Activated CD4-positive, alpha-beta T cell treated with anti-CD3 and anti-CD28 coated beads, Interleukin-2, amount 10 ng/mL, durations not matched to agents 24 days and 14 days (primary cell): ENCODE measurements around the gene EIF2S3B. TPM values are rescaled to one million over a fixed set of nuclear protein-coding genes. Genes with fewer than 3 reads are reported as not detected.
"Not testable (repeated sequence)": the region's sequence is repeated elsewhere in the genome, so short reads cannot be mapped to it uniquely, and the experiment has no call there.

ENCODE experiments used
- DNase-seq: peaks from one replicate; pipeline ENCODE4 v3.0.0; 2022
- H3K27ac Mint-ChIP-seq: one replicate; pipeline ENCODE4 v1.8.0; 2022; ENCODE audit warnings: mild to moderate bottlenecking, mixed read lengths
- H3K27me3 Mint-ChIP-seq: one replicate; pipeline ENCODE4 v1.8.0; 2022; ENCODE audit warnings: mixed read lengths
- H3K36me3 Mint-ChIP-seq: one replicate; pipeline ENCODE4 v1.8.0; 2022; ENCODE audit warnings: low read depth, mild to moderate bottlenecking, mixed read lengths
- H3K4me1 Mint-ChIP-seq: one replicate; pipeline ENCODE4 v1.8.0; 2021; ENCODE audit warnings: mixed read lengths
- H3K4me3 Mint-ChIP-seq: one replicate; pipeline ENCODE4 v1.8.0; 2022; ENCODE audit warnings: mild to moderate bottlenecking, moderate library complexity, mixed read lengths
- H3K9me3 Mint-ChIP-seq: one replicate; pipeline ENCODE4 v1.8.0; 2021; ENCODE audit warnings: mixed read lengths
- intact Hi-C: fragments of 100-400 bp; cut with micrococcal nuclease; formaldehyde crosslinking; loops from one replicate; pipeline ENCODE4 v1.15.1; 2023
- total RNA-seq: library from RNA; stranded (reverse); gene quantifications from 2 replicates; pipeline ENCODE4 v1.2.3, GENCODE V29; 2022

EIF2S3B gene
- total RNA-seq, result 0.62 and 0.98 TPM in 2 replicates

DNA sequence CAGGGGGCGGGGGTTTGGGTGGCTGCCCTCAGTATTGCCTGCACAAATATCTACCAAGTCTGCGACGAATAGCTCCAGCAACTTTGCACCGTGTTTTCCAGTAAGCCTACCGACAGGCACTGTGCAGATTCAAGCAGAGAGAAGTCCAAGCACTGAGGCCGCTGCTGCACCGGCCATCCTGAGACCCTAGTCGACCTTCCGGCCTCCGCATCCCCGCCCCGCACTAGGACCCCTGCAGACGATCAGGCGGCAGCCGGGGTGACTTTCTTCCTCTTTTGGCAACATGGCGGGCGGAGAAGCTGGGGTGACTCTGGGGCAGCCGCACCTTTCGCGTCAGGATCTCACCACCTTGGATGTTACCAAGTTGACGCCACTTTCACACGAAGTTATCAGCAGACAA lies at the start of gene EIF2S3B:
Gene EIF2S3B (plus strand): TSS at position 271 of the 400 bp plus-strand sequence. CDS start 13 bp downstream, at position 284.
- Mint-ChIP-seq H3K4me1 (no peaks in the 10 kb centered on the region), H3K27me3 (peaks cover 10% of the 10 kb centered on the region), H3K27ac (no peak within 1 kb of the TSS), H3K4me3 (no peak within 1 kb of the TSS), H3K36me3 (no peaks in the 10 kb centered on the region), H3K9me3 (no peaks in the 10 kb centered on the region)
- DNase-seq, result no peak
- intact Hi-C loops, result no loop called here

GRCh38 chr12:10456856-10457255 lies 48.8 kb upstream of the EIF2S3B start:
- Mint-ChIP-seq H3K27me3 (peaks cover 2% of the 10 kb centered on the region), H3K9me3 (peaks cover 24% of the 10 kb centered on the region)

GRCh38 chr12:10457760-10458159 lies 47.9 kb upstream of the EIF2S3B start:
- Mint-ChIP-seq H3K4me1 (no peaks in the 10 kb centered on the region), H3K27me3 (peaks cover 3% of the 10 kb centered on the region), H3K9me3 (peaks cover 33% of the 10 kb centered on the region), H3K36me3 (no peaks in the 10 kb centered on the region), H3K4me3 (no peak overlapping the region), H3K27ac (no peak overlapping the region)
- intact Hi-C loops, result no loop called here
- no peak for DNase-seq

More at GRCh38 chr12:10456856-10457255, 48.8 kb upstream of the EIF2S3B start:
- H3K27ac Mint-ChIP-seq, result no peak overlapping the region
- DNase-seq, result no peak
- H3K36me3 Mint-ChIP-seq, result no peaks in the 10 kb centered on the region
- intact Hi-C loops, result no loop called here
- no peaks in the 10 kb centered on the region for H3K4me1 Mint-ChIP-seq
- no peak overlapping the region for H3K4me3 Mint-ChIP-seq

DNA sequence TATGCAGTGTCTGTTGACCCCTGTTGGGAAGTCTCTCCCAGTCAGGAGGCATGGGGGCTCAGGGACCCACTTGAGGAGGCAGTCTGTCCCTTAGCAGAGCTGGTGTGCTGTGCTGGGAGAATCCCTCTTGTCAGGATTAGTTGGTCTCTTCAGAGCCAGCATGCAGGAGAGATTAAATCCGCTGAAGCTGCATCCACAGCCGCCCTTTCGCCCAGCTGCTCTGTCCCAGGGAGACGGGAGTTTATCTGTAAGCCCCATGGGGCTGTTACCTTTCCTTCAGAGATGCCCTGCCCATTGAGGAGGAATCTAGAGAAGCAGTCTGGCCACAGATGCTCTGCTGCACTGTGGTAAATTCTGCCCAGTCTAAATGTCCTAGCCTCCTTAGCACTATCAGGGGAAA lies 39.4 kb upstream of the EIF2S3B start:
- Mint-ChIP-seq H3K27ac (no peak overlapping the region), H3K9me3 (peaks cover 14% of the 10 kb centered on the region), H3K4me3 (no peak overlapping the region), H3K4me1 (no peaks in the 10 kb centered on the region), H3K36me3 (no peaks in the 10 kb centered on the region), H3K27me3 (peaks cover 5% of the 10 kb centered on the region)
- intact Hi-C loops, result no loop called here
- DNase-seq, result no peak

DNA sequence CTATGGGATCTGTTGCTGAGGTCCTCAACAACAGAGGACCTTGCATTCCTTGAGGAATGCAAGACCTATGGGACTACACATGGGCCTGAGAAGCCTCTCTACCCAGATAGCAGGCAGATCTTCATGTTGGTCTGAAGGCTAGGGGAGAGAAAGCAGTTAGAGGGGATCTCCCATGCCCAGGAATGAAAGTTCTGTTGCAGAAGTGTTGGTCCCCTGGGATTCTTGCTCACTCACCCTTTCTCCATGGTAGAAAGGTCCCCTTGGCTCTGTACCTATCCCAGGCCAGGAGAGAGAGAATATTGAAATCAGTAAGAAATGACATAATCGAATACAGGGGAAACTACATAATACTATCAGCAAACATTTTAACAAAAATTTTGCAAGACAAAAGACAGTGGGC lies 36.0 kb upstream of the EIF2S3B start:
- no peak for DNase-seq
- Mint-ChIP-seq H3K27me3 (no peaks in the 10 kb centered on the region), H3K36me3 (no peaks in the 10 kb centered on the region), H3K4me1 (no peaks in the 10 kb centered on the region), H3K4me3 (no peak overlapping the region), H3K9me3 (no peaks in the 10 kb centered on the region), H3K27ac (no peak overlapping the region)
- intact Hi-C loops, result no loop called here

GRCh38 chr12:10472808-10473207 lies 32.9 kb upstream of the EIF2S3B start:
- H3K4me3 Mint-ChIP-seq, H3K27me3 Mint-ChIP-seq, intact Hi-C loops, H3K9me3 Mint-ChIP-seq, H3K4me1 Mint-ChIP-seq, DNase-seq, H3K36me3 Mint-ChIP-seq, H3K27ac Mint-ChIP-seq: not testable (repeated sequence)

DNA sequence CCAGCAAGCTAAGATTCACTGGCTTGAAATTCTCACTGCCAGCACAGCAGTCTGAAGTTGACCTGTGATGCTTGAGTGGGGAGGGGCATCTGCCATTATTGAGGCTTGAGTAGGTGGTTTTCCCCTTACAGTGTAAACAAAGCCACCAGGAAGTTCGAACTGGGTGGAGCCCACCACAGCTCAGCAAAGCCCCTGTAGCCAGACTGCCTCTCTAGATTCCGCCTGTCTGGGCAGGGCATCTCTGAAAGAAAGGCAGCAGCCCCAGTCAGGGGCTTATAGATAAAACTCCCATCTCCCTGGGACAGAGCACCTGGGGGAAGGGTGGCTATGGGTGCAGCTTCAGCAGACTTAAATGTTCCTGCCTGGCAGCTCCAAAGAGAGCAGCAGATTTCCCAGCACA lies 23.8 kb upstream of the EIF2S3B start:
- DNase-seq, H3K27ac Mint-ChIP-seq, H3K4me3 Mint-ChIP-seq, intact Hi-C loops, H3K4me1 Mint-ChIP-seq, H3K36me3 Mint-ChIP-seq, H3K27me3 Mint-ChIP-seq, H3K9me3 Mint-ChIP-seq: not testable (repeated sequence)

DNA sequence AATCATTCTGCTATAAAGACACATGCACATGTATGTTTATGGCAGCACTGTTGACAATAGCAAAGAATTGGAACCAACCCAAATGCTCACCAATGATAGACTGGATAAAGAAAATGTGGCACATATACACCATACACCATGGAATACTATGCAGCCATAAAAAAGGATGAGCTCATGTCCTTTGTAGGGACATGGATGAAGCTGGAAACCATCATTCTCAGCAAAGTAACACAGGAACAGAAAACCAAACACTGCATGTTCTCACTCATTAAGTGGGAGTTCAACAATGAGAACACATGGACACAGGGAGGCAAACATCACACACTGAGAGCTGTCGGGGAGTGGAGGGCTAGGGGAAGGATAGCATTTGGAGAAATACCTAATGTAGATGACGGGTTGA lies 18.4 kb upstream of the EIF2S3B start:
- peaks cover 14% of the 10 kb centered on the region for H3K27me3 Mint-ChIP-seq
- not testable (repeated sequence) for H3K36me3 Mint-ChIP-seq

GRCh38 chr12:10491766-10492165 lies 13.9 kb upstream of the EIF2S3B start:
- Mint-ChIP-seq H3K27ac (no peak overlapping the region), H3K4me3 (no peak overlapping the region), H3K27me3 (peaks cover 16% of the 10 kb centered on the region), H3K9me3 (peaks cover 4% of the 10 kb centered on the region), H3K36me3 (no peaks in the 10 kb centered on the region), H3K4me1 (no peaks in the 10 kb centered on the region)
- intact Hi-C loops, result no loop called here
- no peak for DNase-seq

More for the DNA sequence above, 18.4 kb upstream of the EIF2S3B start:
- H3K9me3 Mint-ChIP-seq, DNase-seq, intact Hi-C loops, H3K27ac Mint-ChIP-seq, H3K4me1 Mint-ChIP-seq, H3K4me3 Mint-ChIP-seq: not testable (repeated sequence)

GRCh38 chr12:10497602-10498001 lies 8.1 kb upstream of the EIF2S3B start:
- peaks cover 26% of the 10 kb centered on the region for H3K27me3 Mint-ChIP-seq
- H3K36me3 Mint-ChIP-seq, result no peaks in the 10 kb centered on the region
- no peak for DNase-seq
- intact Hi-C loops, result loop anchor here (2.0 to 5.0 kb wide), 2 partner anchors 43 to 195 kb away; no protein-coding TSS in a partner anchor
- no peaks in the 10 kb centered on the region for H3K9me3 Mint-ChIP-seq
- peaks cover 3% of the 10 kb centered on the region for H3K4me1 Mint-ChIP-seq
- no peak overlapping the region for H3K27ac Mint-ChIP-seq
- H3K4me3 Mint-ChIP-seq, result no peak overlapping the region

GRCh38 chr12:10498042-10498441 lies 7.6 kb upstream of the EIF2S3B start:
- Mint-ChIP-seq H3K4me3 (no peak overlapping the region), H3K27me3 (peaks cover 26% of the 10 kb centered on the region), H3K4me1 (peaks cover 3% of the 10 kb centered on the region)

GRCh38 chr12:10501030-10501429 lies 4.7 kb upstream of the EIF2S3B start:
- no peak for DNase-seq
- Mint-ChIP-seq H3K27me3 (peaks cover 19% of the 10 kb centered on the region), H3K36me3 (no peaks in the 10 kb centered on the region), H3K4me3 (no peak overlapping the region), H3K4me1 (peaks cover 3% of the 10 kb centered on the region), H3K9me3 (no peaks in the 10 kb centered on the region), H3K27ac (no peak overlapping the region)
- intact Hi-C loops, result loop anchor here (5.0 kb wide), 1 partner anchor 264 kb away; no protein-coding TSS in a partner anchor

More at GRCh38 chr12:10498042-10498441, 7.6 kb upstream of the EIF2S3B start:
- H3K9me3 Mint-ChIP-seq, result no peaks in the 10 kb centered on the region
- H3K27ac Mint-ChIP-seq, result no peak overlapping the region
- intact Hi-C loops, result loop anchor here (2.0 to 5.0 kb wide), 2 partner anchors 43 to 196 kb away; no protein-coding TSS in a partner anchor
- no peak for DNase-seq
- no peaks in the 10 kb centered on the region for H3K36me3 Mint-ChIP-seq

- intact Hi-C loops, result loop anchor here (5.0 kb wide), 1 partner anchor 266 kb away; no protein-coding TSS in a partner anchor
- no peak for DNase-seq
- Mint-ChIP-seq H3K27ac (no peak overlapping the region), H3K27me3 (peaks cover 13% of the 10 kb centered on the region), H3K4me1 (peaks cover 3% of the 10 kb centered on the region), H3K36me3 (no peaks in the 10 kb centered on the region), H3K4me3 (no peak overlapping the region), H3K9me3 (no peaks in the 10 kb centered on the region)
Observed at GRCh38 chr12:10503460-10503859, 2.2 kb upstream of the EIF2S3B start.

GRCh38 chr12:10511756-10512355 lies 6.2 kb downstream of the EIF2S3B start:
- H3K36me3 Mint-ChIP-seq, result no peaks in the 10 kb centered on the region
- no peak overlapping the region for H3K27ac Mint-ChIP-seq
- intact Hi-C loops, result no loop called here
- H3K9me3 Mint-ChIP-seq, result no peaks in the 10 kb centered on the region
- H3K4me3 Mint-ChIP-seq, result no peak overlapping the region
- DNase-seq, result no peak
- no peaks in the 10 kb centered on the region for H3K4me1 Mint-ChIP-seq
- peaks cover 18% of the 10 kb centered on the region for H3K27me3 Mint-ChIP-seq

GRCh38 chr12:10512798-10513197 lies 7.1 kb downstream of the EIF2S3B start:
- no peaks in the 10 kb centered on the region for H3K36me3 Mint-ChIP-seq
- H3K27me3 Mint-ChIP-seq, result peaks cover 18% of the 10 kb centered on the region
- H3K9me3 Mint-ChIP-seq, result no peaks in the 10 kb centered on the region
- intact Hi-C loops, result no loop called here
- H3K4me1 Mint-ChIP-seq, result no peaks in the 10 kb centered on the region
- H3K27ac Mint-ChIP-seq, result no peak overlapping the region
- DNase-seq, result no peak
- H3K4me3 Mint-ChIP-seq, result no peak overlapping the region
